Measurements from ENCODE around the gene C2orf49. TPM values are rescaled to one million over a fixed set of nuclear protein-coding genes. Genes with fewer than 3 reads are reported as not detected.

C2orf49 gene
- total and polyA plus RNA-seq, 9 of the 15 experiments (the other 6 are each of a cell fraction or from before 2014, with no cell fraction given) = 17.9 to 38.2 (median 25.6) TPM

- intact Hi-C loops (cut with micrococcal nuclease) (no loop called here), in situ Hi-C loops (cut with MboI) (no loop called here)
- FAIRE-seq (no peak), ATAC-seq (no peak), DNase-seq (ENCODE audit: extremely low read depth in 1 of 4, low spot score in 3 of 4) (no peak)
- 73% methylated on average over 7 of the region's 7 CpGs for WGBS (ENCODE audit: insufficient coverage, low coverage, missing lambda C conversion rate)
- Histone ChIP-seq H3K27ac (ENCODE audit: extremely low read depth, low read depth, low read length) (no peak overlapping the region), H4K20me1 (replicated peaks; ENCODE audit: control insufficient read depth, insufficient read depth, low read length) (peaks cover 3% of the 10 kb centered on the region; the same call in 1 of the 2 replicates), H3K79me2 (ENCODE audit: control insufficient read depth, insufficient read depth, low read length) (peaks cover 34% of the 10 kb centered on the region), H3K4me3 (no peak overlapping the region), H3K36me3 (ENCODE audit: control insufficient read depth, insufficient read depth, low read length) (peaks cover 37% of the 10 kb centered on the region; the same call in 2 of the 3 replicates), H3K27me3 (ENCODE audit: control insufficient read depth in 2 of 2, insufficient read depth in 2 of 2, low read length in 2 of 2) (no peaks in the 10 kb centered on the region), H2AFZ (ENCODE audit: low read depth, low read length) (no peak overlapping the region), H3K4me1 (replicated peaks in 1 of 2; ENCODE audit: control insufficient read depth in 2 of 2, insufficient read depth in 2 of 2, low read length in 2 of 2) (peaks cover 0 to 5% of the 10 kb centered on the region in 2 experiments; a peak in 1 of 5 replicates), H3K9me3 (replicated peaks; ENCODE audit: control insufficient read depth, insufficient read depth, low read depth, low read length) (no peaks in the 10 kb centered on the region), H3K9me1 (ENCODE audit: control insufficient read depth, insufficient read depth, low read length) (no peaks in the 10 kb centered on the region), H3K9ac (ENCODE audit: insufficient read depth in 1 of 2, low read depth in 2 of 2, low read length in 2 of 2) (no peak overlapping the region), H3K4me2 (ENCODE audit: insufficient read depth, low read length) (no peak overlapping the region)
- ChIA-PET POLR2A (interaction anchor here (0.6 kb wide), 1 partner anchor 55 kb away, joined by 3 read pairs; no protein-coding TSS in a partner anchor), CTCF (ENCODE audit: low intra/inter-chr PET ratio) (no interaction called here)
- no TSS peak for BruUV-seq (replicated peaks)
- TF ChIP-seq CBX1 (IDR thresholded peaks at IDR 0.05; ENCODE audit: low read depth) (no peak), ZNF175 (CRISPR knock-in tag; IDR thresholded peaks at IDR 0.05; ENCODE audit: low read depth) (no peak), KDM2B (CRISPR knock-in tag; IDR thresholded peaks at IDR 0.05) (no peak), SAFB (IDR thresholded peaks at IDR 0.05; ENCODE audit: borderline replicate concordance, low read depth, low read length) (no peak), RAD21 (CRISPR knock-in tag; conservative IDR thresholded peaks at IDR 0.05 in 1 of 2, IDR thresholded peaks at IDR 0.05 in 1 of 2) (no peak), NCOA2 (IDR thresholded peaks at IDR 0.05; ENCODE audit: partially characterized antibody in 2 of 2) (no peak), ZNF407 (IDR thresholded peaks at IDR 0.05; ENCODE audit: low read depth) (no peak), SRF (CRISPR knock-in tag; IDR thresholded peaks at IDR 0.05) (no peak), CREB5 (CRISPR knock-in tag; IDR thresholded peaks at IDR 0.05) (no peak), PHTF2 (CRISPR knock-in tag; IDR thresholded peaks at IDR 0.05) (no peak)
- TF ChIP-seq, protein P1, sequence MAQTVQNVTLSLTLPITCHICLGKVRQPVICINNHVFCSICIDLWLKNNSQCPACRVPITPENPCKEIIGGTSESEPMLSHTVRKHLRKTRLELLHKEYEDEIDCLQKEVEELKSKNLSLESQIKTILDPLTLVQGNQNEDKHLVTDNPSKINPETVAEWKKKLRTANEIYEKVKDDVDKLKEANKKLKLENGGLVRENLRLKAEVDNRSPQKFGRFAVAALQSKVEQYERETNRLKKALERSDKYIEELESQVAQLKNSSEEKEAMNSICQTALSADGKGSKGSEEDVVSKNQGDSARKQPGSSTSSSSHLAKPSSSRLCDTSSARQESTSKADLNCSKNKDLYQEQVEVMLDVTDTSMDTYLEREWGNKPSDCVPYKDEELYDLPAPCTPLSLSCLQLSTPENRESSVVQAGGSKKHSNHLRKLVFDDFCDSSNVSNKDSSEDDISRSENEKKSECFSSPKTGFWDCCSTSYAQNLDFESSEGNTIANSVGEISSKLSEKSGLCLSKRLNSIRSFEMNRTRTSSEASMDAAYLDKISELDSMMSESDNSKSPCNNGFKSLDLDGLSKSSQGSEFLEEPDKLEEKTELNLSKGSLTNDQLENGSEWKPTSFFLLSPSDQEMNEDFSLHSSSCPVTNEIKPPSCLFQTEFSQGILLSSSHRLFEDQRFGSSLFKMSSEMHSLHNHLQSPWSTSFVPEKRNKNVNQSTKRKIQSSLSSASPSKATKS (CRISPR knock-in tag; IDR thresholded peaks at IDR 0.05) = no peak
Observed at GRCh38 chr2:105307146-105307545, 30.2 kb upstream of the C2orf49 start.

Data from K562 (cell line).